Measurements from ENCODE around the gene IZUMO1. TPM values are rescaled to one million over a fixed set of nuclear protein-coding genes. Genes with fewer than 3 reads are reported as not detected.
A peak's percentile ranks its signal among the peaks of the same experiment; 100 is the strongest.

Gene IZUMO1
- total RNA-seq, 4 donors from 2014 or later: 2.1 TPM; not detected in 3

- no peak overlapping the region for H3K4me3 ChIP-seq
- in situ Hi-C loops (cut with MboI; ENCODE audit: low sequenced_read_pairs in 4 of 4): loop anchor here in 1 of 4 donors (25.0 kb wide), 1 partner anchor 92 kb away; the partner anchor contains the start of genes CA11 and DBP
- H3K27ac ChIP-seq: no peak overlapping the region
- intact Hi-C loops (cut with DNase I; ENCODE audit: low total_unique reads): no loop called here
- H3K9me3 ChIP-seq: no peaks in the 10 kb centered on the region
- H3K27me3 ChIP-seq: no peaks in the 10 kb centered on the region
- DNase-seq: no peak
- H3K36me3 ChIP-seq: no peaks in the 10 kb centered on the region
- TF ChIP-seq CTCF (IDR thresholded peaks at IDR 0.05 in 4 of 5, conservative IDR thresholded peaks at IDR 0.05 in 1 of 5): no peak
- peaks cover 5 to 14% of the 10 kb centered on the region in 2 donors for H3K4me1 ChIP-seq
- no peak for ATAC-seq
Observed at GRCh38 chr19:48728911-48729664, 17.6 kb downstream of the IZUMO1 start.

GRCh38 chr19:48726556-48726955 is 20.2 kb downstream of the IZUMO1 start:
- no peak for ATAC-seq
- in situ Hi-C loops (cut with MboI; ENCODE audit: low sequenced_read_pairs in 4 of 4) (loop anchor here in 1 of 4 donors (25.0 kb wide), 1 partner anchor 89 kb away; the partner anchor contains the start of genes CA11 and DBP), intact Hi-C loops (cut with DNase I; ENCODE audit: low total_unique reads) (no loop called here)
- DNase-seq: no peak
- Histone ChIP-seq H3K4me3 (no peak overlapping the region), H3K27me3 (no peaks in the 10 kb centered on the region), H3K4me1 (peaks cover 5 to 16% of the 10 kb centered on the region in 2 donors), H3K27ac (peak overlapping the region; percentile 63 to 85 (median 78)), H3K36me3 (no peaks in the 10 kb centered on the region), H3K9me3 (no peaks in the 10 kb centered on the region)
- TF ChIP-seq POLR2A (IDR thresholded peaks at IDR 0.05) (no peak), CTCF (IDR thresholded peaks at IDR 0.05 in 4 of 5, conservative IDR thresholded peaks at IDR 0.05 in 1 of 5) (no peak)

- TF ChIP-seq CTCF (IDR thresholded peaks at IDR 0.05 in 4 of 5, conservative IDR thresholded peaks at IDR 0.05 in 1 of 5) (no peak), POLR2A (IDR thresholded peaks at IDR 0.05) (no peak)
- in situ Hi-C loops (cut with MboI; ENCODE audit: low sequenced_read_pairs in 4 of 4) (loop anchor here in 1 of 4 donors (25.0 kb wide), 1 partner anchor 88 kb away; the partner anchor contains the start of genes CA11 and DBP), intact Hi-C loops (cut with DNase I; ENCODE audit: low total_unique reads) (no loop called here)
- no peak overlapping the region for H3K4me3 ChIP-seq
- no peaks in the 10 kb centered on the region for H3K36me3 ChIP-seq
- no peaks in the 10 kb centered on the region for H3K27me3 ChIP-seq
- H3K9me3 ChIP-seq: no peaks in the 10 kb centered on the region
- peaks cover 9 to 20% of the 10 kb centered on the region in 2 donors for H3K4me1 ChIP-seq
- DNase-seq: peak in 1 of 2 donors; percentile 48
- ATAC-seq: peak; percentile 15 to 37
- H3K27ac ChIP-seq: peak overlapping the region; percentile 63 to 85 (median 78)
Observed at GRCh38 chr19:48724796-48725753, 21.6 kb downstream of the IZUMO1 start.

GRCh38 chr19:48722196-48722708 is 24.5 kb downstream of the IZUMO1 start:
- H3K9me3 ChIP-seq: no peaks in the 10 kb centered on the region
- ATAC-seq (no peak), DNase-seq (no peak)
- TF ChIP-seq CTCF (IDR thresholded peaks at IDR 0.05 in 4 of 5, conservative IDR thresholded peaks at IDR 0.05 in 1 of 5) (no peak), POLR2A (IDR thresholded peaks at IDR 0.05) (no peak)
- no peak overlapping the region for H3K27ac ChIP-seq
- intact Hi-C loops (cut with DNase I; ENCODE audit: low total_unique reads) (no loop called here), in situ Hi-C loops (cut with MboI; ENCODE audit: low sequenced_read_pairs in 4 of 4) (no loop called here)
- H3K36me3 ChIP-seq: no peaks in the 10 kb centered on the region
- peaks cover 28 to 41% of the 10 kb centered on the region in 2 donors for H3K4me1 ChIP-seq
- H3K27me3 ChIP-seq: no peaks in the 10 kb centered on the region
- no peak overlapping the region for H3K4me3 ChIP-seq

Data from gastrocnemius medialis (tissue), 4 donors.